HCT116 (cell line): Measurements from ENCODE around the gene RPL13A.

Experiments
- EZH2 ChIP-seq: fragments of 200-600 bp; sonication (generic); IDR thresholded peaks from 2 replicates; pipeline ENCODE4 v1.6.1; 2017; ENCODE audit warnings: antibody characterized with exemption, mixed run types
- EZH2phosphoT487 ChIP-seq: fragments of 200-600 bp; IDR thresholded peaks from 2 replicates; pipeline ENCODE4 v1.6.1; 2018; ENCODE audit warnings: antibody characterized with exemption, borderline replicate concordance
- POLR2A ChIP-seq: IDR thresholded peaks from 2 replicates; pipeline ENCODE4 v1.7.0; 2011; ENCODE audit warnings: borderline replicate concordance; ENCODE audit not compliant: insufficient read depth, insufficient read length; ENCODE audit errors: extremely low read depth
- POLR2AphosphoS5 ChIP-seq: IDR thresholded peaks from 2 replicates; pipeline ENCODE4 v1.6.1; 2011; ENCODE audit warnings: mild to moderate bottlenecking, low read depth, low read length, moderate library complexity
- RAD21 ChIP-seq: IDR thresholded peaks from 2 replicates; pipeline ENCODE4 v1.6.1; 2012; ENCODE audit warnings: low read depth, mild to moderate bottlenecking
- SIN3A ChIP-seq: IDR thresholded peaks from 2 replicates; pipeline ENCODE4 v1.6.1; 2012; ENCODE audit warnings: low read depth
- ZBTB33 ChIP-seq: IDR thresholded peaks from 2 replicates; pipeline ENCODE4 v1.6.1; 2011; ENCODE audit warnings: mild to moderate bottlenecking, low read length, moderate library complexity; ENCODE audit not compliant: insufficient replicate concordance; ENCODE audit errors: extremely low read depth
- ZNF274 ChIP-seq: fragments of 200-500 bp; sonication (Bioruptor generic); IDR thresholded peaks from 2 replicates; pipeline ENCODE4 v1.6.1; 2014; ENCODE audit warnings: mild to moderate bottlenecking, low read depth, low read length, inconsistent platforms
- TF ChIP-seq, protein P1 (sequence below), 3 experiments: fragments of 200-600 bp in 1 of 3; sonication (generic) in 1 of 3; IDR thresholded peaks in 2 of 3; conservative IDR thresholded peaks in 1 of 3; 2 replicates each; pipeline ENCODE4 v1.5.1; 2012 to 2017; ENCODE audit warnings: low read depth in 2 of 3, low read length in 2 of 3, antibody characterized with exemption in 1 of 3, borderline replicate concordance in 1 of 3, control low read depth in 1 of 3, mild to moderate bottlenecking in 1 of 3, mixed read lengths in 1 of 3, mixed run types in 1 of 3, moderate library complexity in 1 of 3; ENCODE audit not compliant: insufficient read depth in 1 of 3

DNA sequence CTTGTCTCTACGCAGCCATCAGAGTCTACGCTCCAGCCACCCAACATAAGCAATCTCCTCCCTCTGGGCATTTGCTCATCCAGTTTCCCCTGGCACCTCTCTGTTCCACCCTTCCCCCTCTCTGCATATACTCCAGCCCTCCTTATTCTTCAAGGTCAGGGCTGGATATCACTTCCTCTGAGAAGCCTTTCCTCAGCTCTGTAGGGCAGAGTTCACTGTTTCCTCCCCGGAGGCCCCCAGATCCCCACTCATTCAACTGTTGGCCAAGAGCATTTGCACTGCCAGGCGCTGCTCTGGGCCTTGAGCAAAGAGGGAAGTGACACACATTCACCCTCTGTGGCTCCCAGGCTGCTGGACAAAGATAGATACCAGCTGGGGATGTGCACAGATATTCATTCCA is 28.4 kb downstream of the RPL13A start:
- TF ChIP-seq EZH2 (no peak), POLR2A (no peak), ZNF274 (no peak), RAD21 (no peak), EZH2phosphoT487 (no peak), POLR2AphosphoS5 (no peak), ZBTB33 (no peak), SIN3A (no peak)
- TF ChIP-seq, protein P1, sequence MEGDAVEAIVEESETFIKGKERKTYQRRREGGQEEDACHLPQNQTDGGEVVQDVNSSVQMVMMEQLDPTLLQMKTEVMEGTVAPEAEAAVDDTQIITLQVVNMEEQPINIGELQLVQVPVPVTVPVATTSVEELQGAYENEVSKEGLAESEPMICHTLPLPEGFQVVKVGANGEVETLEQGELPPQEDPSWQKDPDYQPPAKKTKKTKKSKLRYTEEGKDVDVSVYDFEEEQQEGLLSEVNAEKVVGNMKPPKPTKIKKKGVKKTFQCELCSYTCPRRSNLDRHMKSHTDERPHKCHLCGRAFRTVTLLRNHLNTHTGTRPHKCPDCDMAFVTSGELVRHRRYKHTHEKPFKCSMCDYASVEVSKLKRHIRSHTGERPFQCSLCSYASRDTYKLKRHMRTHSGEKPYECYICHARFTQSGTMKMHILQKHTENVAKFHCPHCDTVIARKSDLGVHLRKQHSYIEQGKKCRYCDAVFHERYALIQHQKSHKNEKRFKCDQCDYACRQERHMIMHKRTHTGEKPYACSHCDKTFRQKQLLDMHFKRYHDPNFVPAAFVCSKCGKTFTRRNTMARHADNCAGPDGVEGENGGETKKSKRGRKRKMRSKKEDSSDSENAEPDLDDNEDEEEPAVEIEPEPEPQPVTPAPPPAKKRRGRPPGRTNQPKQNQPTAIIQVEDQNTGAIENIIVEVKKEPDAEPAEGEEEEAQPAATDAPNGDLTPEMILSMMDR (IDR thresholded peaks at IDR 0.05 in 2 of 3, conservative IDR thresholded peaks at IDR 0.05 in 1 of 3; ENCODE audit: borderline replicate concordance in 1 of 3, insufficient read depth in 1 of 3, low read depth in 2 of 3, low read length in 2 of 3), result no peak
